Transverse colon (tissue), 4 donors: Measurements from ENCODE around the gene RNF166.

Experiments used
- CTCF ChIP-seq, 5 experiments: fragments of 200-600 bp in 3 of 5; fragments of 450-650 bp in 2 of 5; sonication (generic) in 3 of 5; IDR thresholded peaks; 1 replicate in 2 of 5; 2 replicates in 3 of 5; pipeline ENCODE4 v1.5.1; 2016 to 2017; ENCODE audit warnings: antibody characterized with exemption in 5 of 5, inconsistent platforms in 3 of 5, mild to moderate bottlenecking in 2 of 5, moderate library complexity in 1 of 5
- POLR2A ChIP-seq: fragments of 450-650 bp; IDR thresholded peaks from one replicate; pipeline ENCODE4 v1.6.1; 2016; ENCODE audit warnings: antibody characterized with exemption, mild to moderate bottlenecking, moderate library complexity
- POLR2AphosphoS5 ChIP-seq, 3 donors: sonication (generic); formaldehyde crosslinking; IDR thresholded peaks; one replicate each; pipeline ENCODE4 v1.6.1; 2016; ENCODE audit warnings: antibody characterized with exemption in 3 of 3

GRCh38 chr16:88677721-88678120 is 28.5 kb downstream of the RNF166 start:
- TF ChIP-seq CTCF (IDR thresholded peaks at IDR 0.05): no peak
- TF ChIP-seq POLR2A: no peak
- no peak for TF ChIP-seq POLR2AphosphoS5 (IDR thresholded peaks at IDR 0.05)
